ENCODE measurements around the gene TMCO4.

DNA sequence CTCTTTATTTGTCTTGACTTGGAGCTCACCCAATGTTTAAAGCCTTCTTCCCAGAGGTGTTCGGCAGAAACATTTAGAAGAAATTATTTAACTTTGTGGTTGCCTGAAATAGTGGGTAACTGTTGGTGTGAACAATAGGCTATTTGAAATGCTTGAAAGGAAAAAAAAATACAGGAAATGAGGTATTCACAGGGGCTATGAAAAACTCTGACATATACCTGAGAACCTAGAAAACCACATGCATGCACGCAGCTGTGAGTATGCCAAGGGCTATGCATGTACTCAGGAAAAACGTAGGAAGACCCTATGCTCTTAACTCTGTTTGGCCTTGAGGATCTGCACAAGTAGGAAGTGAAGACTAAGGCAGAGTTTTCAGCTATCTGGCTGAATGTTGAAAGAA, 31.7 kb upstream of the TMCO4 start:
- no peak for TF ChIP-seq EZH2 (IDR thresholded peaks at IDR 0.05; ENCODE audit: borderline replicate concordance, low read depth, low read length, poor library complexity, severe bottlenecking)
- TF ChIP-seq, protein P1, sequence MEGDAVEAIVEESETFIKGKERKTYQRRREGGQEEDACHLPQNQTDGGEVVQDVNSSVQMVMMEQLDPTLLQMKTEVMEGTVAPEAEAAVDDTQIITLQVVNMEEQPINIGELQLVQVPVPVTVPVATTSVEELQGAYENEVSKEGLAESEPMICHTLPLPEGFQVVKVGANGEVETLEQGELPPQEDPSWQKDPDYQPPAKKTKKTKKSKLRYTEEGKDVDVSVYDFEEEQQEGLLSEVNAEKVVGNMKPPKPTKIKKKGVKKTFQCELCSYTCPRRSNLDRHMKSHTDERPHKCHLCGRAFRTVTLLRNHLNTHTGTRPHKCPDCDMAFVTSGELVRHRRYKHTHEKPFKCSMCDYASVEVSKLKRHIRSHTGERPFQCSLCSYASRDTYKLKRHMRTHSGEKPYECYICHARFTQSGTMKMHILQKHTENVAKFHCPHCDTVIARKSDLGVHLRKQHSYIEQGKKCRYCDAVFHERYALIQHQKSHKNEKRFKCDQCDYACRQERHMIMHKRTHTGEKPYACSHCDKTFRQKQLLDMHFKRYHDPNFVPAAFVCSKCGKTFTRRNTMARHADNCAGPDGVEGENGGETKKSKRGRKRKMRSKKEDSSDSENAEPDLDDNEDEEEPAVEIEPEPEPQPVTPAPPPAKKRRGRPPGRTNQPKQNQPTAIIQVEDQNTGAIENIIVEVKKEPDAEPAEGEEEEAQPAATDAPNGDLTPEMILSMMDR (conservative IDR thresholded peaks at IDR 0.05; ENCODE audit: low read depth, low read length) = no peak

All from A673 (cell line).